LoVo (cell line): ENCODE data around the gene LDLRAD3.
"Not testable (repeated sequence)": the region's sequence is repeated elsewhere in the genome, so short reads cannot be mapped to it uniquely, and the experiment has no call there.

Experiments
- DNase-seq: peaks from one replicate; pipeline ENCODE4 v3.0.0-alpha.2; 2016; ENCODE audit warnings: low spot score

The LDLRAD3 gene

GRCh38 chr11:35943713-35944502, at the start of gene LDLRAD3:
Gene LDLRAD3, plus strand, starts transcription at chr11:35944062. Its CDS starts 37 bp downstream, at chr11:35944099.
- peak; percentile 77 for DNase-seq

- DNase-seq, result no peak
Observed at GRCh38 chr11:35897019-35897418, 46.8 kb upstream of the LDLRAD3 start.

- DNase-seq, result no peak
Observed at GRCh38 chr11:35902961-35903360, 40.9 kb upstream of the LDLRAD3 start.

GRCh38 chr11:35905646-35906276, 38.1 kb upstream of the LDLRAD3 start:
- no peak for DNase-seq

GRCh38 chr11:35906277-35906661, 37.6 kb upstream of the LDLRAD3 start:
- DNase-seq, result no peak

GRCh38 chr11:35906681-35907080, 37.2 kb upstream of the LDLRAD3 start:
- no peak for DNase-seq

GRCh38 chr11:35907648-35908431, 36.0 kb upstream of the LDLRAD3 start:
- peak; percentile 55 for DNase-seq

- not testable (repeated sequence) for DNase-seq
Observed at GRCh38 chr11:35908432-35908771, 35.5 kb upstream of the LDLRAD3 start.

- no peak for DNase-seq
Observed at GRCh38 chr11:35909511-35910265, 34.2 kb upstream of the LDLRAD3 start.

GRCh38 chr11:35911013-35911412, 32.8 kb upstream of the LDLRAD3 start:
- no peak for DNase-seq

GRCh38 chr11:35911616-35912165, 32.2 kb upstream of the LDLRAD3 start:
- no peak for DNase-seq

- DNase-seq, result not testable (repeated sequence)
Observed at GRCh38 chr11:35912436-35912835, 31.4 kb upstream of the LDLRAD3 start.

- no peak for DNase-seq
Observed at GRCh38 chr11:35912883-35913624, 30.8 kb upstream of the LDLRAD3 start.

GRCh38 chr11:35914816-35915215, 29.0 kb upstream of the LDLRAD3 start:
- no peak for DNase-seq

GRCh38 chr11:35916270-35916669, 27.6 kb upstream of the LDLRAD3 start:
- no peak for DNase-seq

GRCh38 chr11:35917676-35918075, 26.2 kb upstream of the LDLRAD3 start:
- DNase-seq, result no peak

GRCh38 chr11:35918716-35919115, 25.1 kb upstream of the LDLRAD3 start:
- DNase-seq, result no peak

- DNase-seq, result no peak
Observed at GRCh38 chr11:35919244-35919643, 24.6 kb upstream of the LDLRAD3 start.

- no peak for DNase-seq
Observed at GRCh38 chr11:35923452-35923851, 20.4 kb upstream of the LDLRAD3 start.

GRCh38 chr11:35924811-35925210, 19.1 kb upstream of the LDLRAD3 start:
- no peak for DNase-seq

- no peak for DNase-seq
Observed at GRCh38 chr11:35927104-35927503, 16.8 kb upstream of the LDLRAD3 start.
